ENCODE results near the gene OR2A2. TPM values are rescaled to one million over a fixed set of nuclear protein-coding genes. Genes with fewer than 3 reads are reported as not detected.

Gene OR2A2
- total and polyA plus RNA-seq, 9 of the 15 experiments (the other 6 are each of a cell fraction or from before 2014, with no cell fraction given): not detected

GRCh38 chr7:144113651-144114050 lies 4.3 kb downstream of the OR2A2 start:
- BruUV-seq (replicated peaks): no TSS peak
- no peak for ATAC-seq
- no peak for TF ChIP-seq OTX1 (CRISPR knock-in tag; IDR thresholded peaks at IDR 0.05)
- no peak for TF ChIP-seq ZNF655 (CRISPR knock-in tag; IDR thresholded peaks at IDR 0.05)
- no peak for TF ChIP-seq ZNF197 (CRISPR knock-in tag; IDR thresholded peaks at IDR 0.05; ENCODE audit: low read depth)
- TF ChIP-seq NEUROD1 (IDR thresholded peaks at IDR 0.05; ENCODE audit: borderline replicate concordance, low read depth, low read length, partially characterized antibody): no peak
- no peak for TF ChIP-seq AFF4 (CRISPR knock-in tag; IDR thresholded peaks at IDR 0.05)
- no peak for TF ChIP-seq ZNF75A (CRISPR knock-in tag; IDR thresholded peaks at IDR 0.05)
- TF ChIP-seq ZNF277 (CRISPR knock-in tag; IDR thresholded peaks at IDR 0.05; ENCODE audit: borderline replicate concordance): no peak
- no peak for TF ChIP-seq ZBTB34 (CRISPR knock-in tag; IDR thresholded peaks at IDR 0.05)
- TF ChIP-seq CGGBP1 (CRISPR knock-in tag; IDR thresholded peaks at IDR 0.05): no peak
- TF ChIP-seq FOS (IDR thresholded peaks at IDR 0.05; ENCODE audit: extremely low read depth, insufficient read length): no peak
- TF ChIP-seq SMARCA4 (IDR thresholded peaks at IDR 0.05): no peak
- TF ChIP-seq ZNF707 (CRISPR knock-in tag; conservative IDR thresholded peaks at IDR 0.05): no peak
- no peak for TF ChIP-seq ETV1 (tag; conservative IDR thresholded peaks at IDR 0.05; ENCODE audit: low read depth)
- no peak for TF ChIP-seq HCFC1 (IDR thresholded peaks at IDR 0.05; ENCODE audit: low read depth, low read length)
- TF ChIP-seq ZNF253 (CRISPR knock-in tag; conservative IDR thresholded peaks at IDR 0.05): no peak
- TF ChIP-seq ZNF586 (CRISPR knock-in tag; conservative IDR thresholded peaks at IDR 0.05): no peak

More at GRCh38 chr7:144113651-144114050, 4.3 kb downstream of the OR2A2 start:
- Histone ChIP-seq H3K9me1 (ENCODE audit: control insufficient read depth, insufficient read depth, low read length) (no peaks in the 10 kb centered on the region), H3K4me2 (ENCODE audit: insufficient read depth, low read length) (no peak overlapping the region), H4K20me1 (replicated peaks; ENCODE audit: control insufficient read depth, insufficient read depth, low read length) (no peaks in the 10 kb centered on the region), H3K79me2 (ENCODE audit: control insufficient read depth, insufficient read depth, low read length) (no peaks in the 10 kb centered on the region), H2AFZ (ENCODE audit: low read depth, low read length) (no peak overlapping the region), H3K36me3 (ENCODE audit: control insufficient read depth, insufficient read depth, low read length) (no peaks in the 10 kb centered on the region), H3K27me3 (ENCODE audit: control insufficient read depth in 2 of 2, insufficient read depth in 2 of 2, low read length in 2 of 2) (no peaks in the 10 kb centered on the region), H3K9me3 (replicated peaks; ENCODE audit: control insufficient read depth, insufficient read depth, low read depth, low read length) (no peaks in the 10 kb centered on the region), H3K4me3 (no peak overlapping the region), H3K9ac (ENCODE audit: insufficient read depth in 1 of 2, low read depth in 2 of 2, low read length in 2 of 2) (no peak overlapping the region), H3K4me1 (replicated peaks in 1 of 2; ENCODE audit: control insufficient read depth in 2 of 2, insufficient read depth in 2 of 2, low read length in 2 of 2) (no peaks in the 10 kb centered on the region), H3K27ac (ENCODE audit: extremely low read depth, low read depth, low read length) (no peak overlapping the region)
- WGBS (ENCODE audit: insufficient coverage, low coverage, missing lambda C conversion rate): 0% methylated on average over 1 of the region's 1 CpG
- DNase-seq (ENCODE audit: extremely low read depth in 1 of 4, low spot score in 3 of 4) (no peak), FAIRE-seq (no peak)
- ChIA-PET POLR2A (interaction anchor here (0.5 to 1.1 kb wide), 2 partner anchors 28 to 758 kb away, joined by 3 to 5 read pairs; no protein-coding TSS in a partner anchor), CTCF (ENCODE audit: low intra/inter-chr PET ratio) (no interaction called here)
- intact Hi-C loops (cut with micrococcal nuclease): no loop called here
- in situ Hi-C loops (cut with MboI): no loop called here

All from K562 (cell line).